ENCODE results near the gene LVRN.
"Not testable (repeated sequence)": the region's sequence is repeated elsewhere in the genome, so short reads cannot be mapped to it uniquely, and the experiment has no call there.

LVRN gene

GRCh38 chr5:115962239-115962564 lies at the start of gene LVRN:
Gene LVRN, plus strand, starts transcription at chr5:115962475. Its CDS starts 143 bp downstream, at chr5:115962618.
- no peaks in the 10 kb centered on the region for H3K9me3 ChIP-seq (ENCODE audit: control insufficient read depth, low read depth, low read length)
- H3K4me3 ChIP-seq (ENCODE audit: low read length), result no peak within 1 kb of the TSS
- H3K27ac ChIP-seq (ENCODE audit: low read length), result no peak within 1 kb of the TSS
- H3K4me1 ChIP-seq (ENCODE audit: control insufficient read depth, low read depth, low read length), result no peaks in the 10 kb centered on the region
- H3K27me3 ChIP-seq (ENCODE audit: control insufficient read depth, insufficient read depth, low read length), result no peaks in the 10 kb centered on the region
- no peaks in the 10 kb centered on the region for H3K36me3 ChIP-seq (ENCODE audit: control insufficient read depth, low read depth, low read length)
- no peak within 1 kb of the TSS for H3K9ac ChIP-seq (ENCODE audit: low read length)

- not testable (repeated sequence) for H3K9me3 ChIP-seq (ENCODE audit: control insufficient read depth, low read depth, low read length); H3K27ac ChIP-seq (ENCODE audit: low read length); H3K4me1 ChIP-seq (ENCODE audit: control insufficient read depth, low read depth, low read length); H3K9ac ChIP-seq (ENCODE audit: low read length); H3K4me3 ChIP-seq (ENCODE audit: low read length); H3K36me3 ChIP-seq (ENCODE audit: control insufficient read depth, low read depth, low read length); H3K27me3 ChIP-seq (ENCODE audit: control insufficient read depth, insufficient read depth, low read length)
Observed at GRCh38 chr5:115913623-115914400, 48.5 kb upstream of the LVRN start.

GRCh38 chr5:115920171-115920725 lies 42.0 kb upstream of the LVRN start:
- no peak overlapping the region for H3K4me3 ChIP-seq (ENCODE audit: low read length)
- H3K27me3 ChIP-seq (ENCODE audit: control insufficient read depth, insufficient read depth, low read length), result no peaks in the 10 kb centered on the region
- no peak overlapping the region for H3K9ac ChIP-seq (ENCODE audit: low read length)
- H3K4me1 ChIP-seq (ENCODE audit: control insufficient read depth, low read depth, low read length), result no peaks in the 10 kb centered on the region
- no peaks in the 10 kb centered on the region for H3K9me3 ChIP-seq (ENCODE audit: control insufficient read depth, low read depth, low read length)
- no peaks in the 10 kb centered on the region for H3K36me3 ChIP-seq (ENCODE audit: control insufficient read depth, low read depth, low read length)
- no peak overlapping the region for H3K27ac ChIP-seq (ENCODE audit: low read length)

- not testable (repeated sequence) for H3K9me3 ChIP-seq (ENCODE audit: control insufficient read depth, low read depth, low read length); H3K27ac ChIP-seq (ENCODE audit: low read length); H3K4me1 ChIP-seq (ENCODE audit: control insufficient read depth, low read depth, low read length); H3K9ac ChIP-seq (ENCODE audit: low read length); H3K4me3 ChIP-seq (ENCODE audit: low read length); H3K36me3 ChIP-seq (ENCODE audit: control insufficient read depth, low read depth, low read length); H3K27me3 ChIP-seq (ENCODE audit: control insufficient read depth, insufficient read depth, low read length)
Observed at GRCh38 chr5:115928578-115929407, 33.5 kb upstream of the LVRN start.

GRCh38 chr5:115930171-115930570 lies 32.1 kb upstream of the LVRN start:
- H3K9me3 ChIP-seq (ENCODE audit: control insufficient read depth, low read depth, low read length), result not testable (repeated sequence)

GRCh38 chr5:115930630-115931337 lies 31.5 kb upstream of the LVRN start:
- Histone ChIP-seq H3K27me3 (ENCODE audit: control insufficient read depth, insufficient read depth, low read length) (no peaks in the 10 kb centered on the region), H3K27ac (ENCODE audit: low read length) (no peak overlapping the region), H3K9ac (ENCODE audit: low read length) (no peak overlapping the region), H3K4me1 (ENCODE audit: control insufficient read depth, low read depth, low read length) (no peaks in the 10 kb centered on the region), H3K4me3 (ENCODE audit: low read length) (no peak overlapping the region), H3K9me3 (ENCODE audit: control insufficient read depth, low read depth, low read length) (no peaks in the 10 kb centered on the region), H3K36me3 (ENCODE audit: control insufficient read depth, low read depth, low read length) (no peaks in the 10 kb centered on the region)

More at GRCh38 chr5:115930171-115930570, 32.1 kb upstream of the LVRN start:
- not testable (repeated sequence) for H3K36me3 ChIP-seq (ENCODE audit: control insufficient read depth, low read depth, low read length); H3K4me3 ChIP-seq (ENCODE audit: low read length); H3K27ac ChIP-seq (ENCODE audit: low read length); H3K9ac ChIP-seq (ENCODE audit: low read length); H3K4me1 ChIP-seq (ENCODE audit: control insufficient read depth, low read depth, low read length); H3K27me3 ChIP-seq (ENCODE audit: control insufficient read depth, insufficient read depth, low read length)

- no peaks in the 10 kb centered on the region for H3K27me3 ChIP-seq (ENCODE audit: control insufficient read depth, insufficient read depth, low read length)
- no peak overlapping the region for H3K27ac ChIP-seq (ENCODE audit: low read length)
- no peak overlapping the region for H3K9ac ChIP-seq (ENCODE audit: low read length)
- no peaks in the 10 kb centered on the region for H3K36me3 ChIP-seq (ENCODE audit: control insufficient read depth, low read depth, low read length)
- no peak overlapping the region for H3K4me3 ChIP-seq (ENCODE audit: low read length)
- H3K9me3 ChIP-seq (ENCODE audit: control insufficient read depth, low read depth, low read length), result no peaks in the 10 kb centered on the region
- H3K4me1 ChIP-seq (ENCODE audit: control insufficient read depth, low read depth, low read length), result no peaks in the 10 kb centered on the region
Observed at GRCh38 chr5:115932991-115933390, 29.3 kb upstream of the LVRN start.

GRCh38 chr5:115934388-115934974 lies 27.8 kb upstream of the LVRN start:
- H3K27me3 ChIP-seq (ENCODE audit: control insufficient read depth, insufficient read depth, low read length), result no peaks in the 10 kb centered on the region
- no peak overlapping the region for H3K27ac ChIP-seq (ENCODE audit: low read length)
- no peaks in the 10 kb centered on the region for H3K36me3 ChIP-seq (ENCODE audit: control insufficient read depth, low read depth, low read length)
- no peak overlapping the region for H3K9ac ChIP-seq (ENCODE audit: low read length)
- no peaks in the 10 kb centered on the region for H3K9me3 ChIP-seq (ENCODE audit: control insufficient read depth, low read depth, low read length)
- H3K4me1 ChIP-seq (ENCODE audit: control insufficient read depth, low read depth, low read length), result peaks cover 5% of the 10 kb centered on the region
- no peak overlapping the region for H3K4me3 ChIP-seq (ENCODE audit: low read length)

- Histone ChIP-seq H3K9ac (ENCODE audit: low read length) (no peak overlapping the region), H3K9me3 (ENCODE audit: control insufficient read depth, low read depth, low read length) (no peaks in the 10 kb centered on the region), H3K27ac (ENCODE audit: low read length) (no peak overlapping the region), H3K4me1 (ENCODE audit: control insufficient read depth, low read depth, low read length) (peaks cover 5% of the 10 kb centered on the region), H3K27me3 (ENCODE audit: control insufficient read depth, insufficient read depth, low read length) (no peaks in the 10 kb centered on the region), H3K36me3 (ENCODE audit: control insufficient read depth, low read depth, low read length) (no peaks in the 10 kb centered on the region), H3K4me3 (ENCODE audit: low read length) (no peak overlapping the region)
Observed at GRCh38 chr5:115936031-115936430, 26.2 kb upstream of the LVRN start.

- no peak overlapping the region for H3K27ac ChIP-seq (ENCODE audit: low read length)
- H3K9ac ChIP-seq (ENCODE audit: low read length), result no peak overlapping the region
- no peaks in the 10 kb centered on the region for H3K9me3 ChIP-seq (ENCODE audit: control insufficient read depth, low read depth, low read length)
- peaks cover 5% of the 10 kb centered on the region for H3K4me1 ChIP-seq (ENCODE audit: control insufficient read depth, low read depth, low read length)
- H3K36me3 ChIP-seq (ENCODE audit: control insufficient read depth, low read depth, low read length), result no peaks in the 10 kb centered on the region
- H3K4me3 ChIP-seq (ENCODE audit: low read length), result no peak overlapping the region
- H3K27me3 ChIP-seq (ENCODE audit: control insufficient read depth, insufficient read depth, low read length), result no peaks in the 10 kb centered on the region
Observed at GRCh38 chr5:115939059-115939458, 23.2 kb upstream of the LVRN start.

All from iPS-18a (cell line).